ENCODE measurements around the gene NFRKB. TPM values are rescaled to one million over a fixed set of nuclear protein-coding genes. Genes with fewer than 3 reads are reported as not detected.
A peak's percentile ranks its signal among the peaks of the same experiment; 100 is the strongest.

The NFRKB gene
- total RNA-seq, result 10 to 100 TPM; 17.4 to 32.3 TPM
- polyA plus RNA-seq (ENCODE audit: insufficient read length in 2 of 2), result 10 to 100 TPM; 21.5 to 33.4 TPM
- long read RNA-seq, donor 1, result 0 reads
- long read RNA-seq, donor 2, result 0 reads
- long read RNA-seq, donor 3, result 0 reads
- long read RNA-seq, donor 4, result 0 reads

GRCh38 chr11:129895126-129896041, at the start of gene NFRKB:
Gene NFRKB (minus strand): TSS chr11:129895578. CDS start chr11:129892849, 2,729 bp downstream.
- Histone ChIP-seq H3K36me3 (ENCODE audit: control insufficient read depth, insufficient read depth, low read length) (no peaks in the 10 kb centered on the region), H3K9me3 (ENCODE audit: control insufficient read depth, insufficient read depth, low read length) (no peaks in the 10 kb centered on the region), H3K27ac (ENCODE audit: low read depth, low read length) (peak within 1 kb of the TSS; percentile 70), H3K27me3 (ENCODE audit: control insufficient read depth, insufficient read depth, low read length) (no peaks in the 10 kb centered on the region), H3K4me1 (ENCODE audit: control insufficient read depth, insufficient read depth, low read length) (peaks cover 7% of the 10 kb centered on the region), H3K4me3 (ENCODE audit: low read depth, low read length) (peak within 1 kb of the TSS; percentile 73)
- WGBS (ENCODE audit: insufficient coverage), result 2% methylated on average over 75 of the region's 77 CpGs
- DNase-seq (ENCODE audit: low read depth in 4 of 6, low spot score in 6 of 6), result peak; percentile 53 to 95 (median 79)

- Histone ChIP-seq H3K4me3 (ENCODE audit: low read depth, low read length) (no peak overlapping the region), H3K27ac (ENCODE audit: low read depth, low read length) (no peak overlapping the region), H3K9me3 (ENCODE audit: control insufficient read depth, insufficient read depth, low read length) (no peaks in the 10 kb centered on the region), H3K36me3 (ENCODE audit: control insufficient read depth, insufficient read depth, low read length) (peaks cover 23% of the 10 kb centered on the region), H3K4me1 (ENCODE audit: control insufficient read depth, insufficient read depth, low read length) (peaks cover 3% of the 10 kb centered on the region), H3K27me3 (ENCODE audit: control insufficient read depth, insufficient read depth, low read length) (no peaks in the 10 kb centered on the region)
- no peak for DNase-seq (ENCODE audit: low read depth in 4 of 6, low spot score in 6 of 6)
- WGBS (ENCODE audit: insufficient coverage), result 94% methylated on average over 15 of the region's 18 CpGs
Observed at GRCh38 chr11:129944696-129945095, 49.3 kb upstream of the NFRKB start.

- H3K4me1 ChIP-seq (ENCODE audit: control insufficient read depth, insufficient read depth, low read length), result no peaks in the 10 kb centered on the region
- H3K36me3 ChIP-seq (ENCODE audit: control insufficient read depth, insufficient read depth, low read length), result peaks cover 23% of the 10 kb centered on the region
- DNase-seq (ENCODE audit: low read depth in 4 of 6, low spot score in 6 of 6), result no peak
- no peak overlapping the region for H3K27ac ChIP-seq (ENCODE audit: low read depth, low read length)
- H3K9me3 ChIP-seq (ENCODE audit: control insufficient read depth, insufficient read depth, low read length), result no peaks in the 10 kb centered on the region
- H3K4me3 ChIP-seq (ENCODE audit: low read depth, low read length), result no peak overlapping the region
- H3K27me3 ChIP-seq (ENCODE audit: control insufficient read depth, insufficient read depth, low read length), result no peaks in the 10 kb centered on the region
Observed at GRCh38 chr11:129943036-129943435, 47.7 kb upstream of the NFRKB start.

- H3K4me3 ChIP-seq (ENCODE audit: low read depth, low read length), result no peak overlapping the region
- H3K27me3 ChIP-seq (ENCODE audit: control insufficient read depth, insufficient read depth, low read length), result no peaks in the 10 kb centered on the region
- no peaks in the 10 kb centered on the region for H3K9me3 ChIP-seq (ENCODE audit: control insufficient read depth, insufficient read depth, low read length)
- H3K36me3 ChIP-seq (ENCODE audit: control insufficient read depth, insufficient read depth, low read length), result no peaks in the 10 kb centered on the region
- 90% methylated on average over 3 of the region's 4 CpGs for WGBS (ENCODE audit: insufficient coverage)
- H3K4me1 ChIP-seq (ENCODE audit: control insufficient read depth, insufficient read depth, low read length), result no peaks in the 10 kb centered on the region
- no peak for DNase-seq (ENCODE audit: low read depth in 4 of 6, low spot score in 6 of 6)
- no peak overlapping the region for H3K27ac ChIP-seq (ENCODE audit: low read depth, low read length)
Observed at GRCh38 chr11:129939510-129939909, 44.1 kb upstream of the NFRKB start.

- 68% methylated on average over 4 of the region's 5 CpGs for WGBS (ENCODE audit: insufficient coverage)
- Histone ChIP-seq H3K4me1 (ENCODE audit: control insufficient read depth, insufficient read depth, low read length) (no peaks in the 10 kb centered on the region), H3K36me3 (ENCODE audit: control insufficient read depth, insufficient read depth, low read length) (no peaks in the 10 kb centered on the region), H3K27ac (ENCODE audit: low read depth, low read length) (no peak overlapping the region), H3K27me3 (ENCODE audit: control insufficient read depth, insufficient read depth, low read length) (no peaks in the 10 kb centered on the region), H3K4me3 (ENCODE audit: low read depth, low read length) (no peak overlapping the region), H3K9me3 (ENCODE audit: control insufficient read depth, insufficient read depth, low read length) (no peaks in the 10 kb centered on the region)
- DNase-seq (ENCODE audit: low read depth in 4 of 6, low spot score in 6 of 6), result no peak
Observed at GRCh38 chr11:129938764-129939163, 43.4 kb upstream of the NFRKB start.

GRCh38 chr11:129937592-129938238, 42.3 kb upstream of the NFRKB start:
- H3K9me3 ChIP-seq (ENCODE audit: control insufficient read depth, insufficient read depth, low read length), result no peaks in the 10 kb centered on the region

GRCh38 chr11:129935723-129936122, 40.3 kb upstream of the NFRKB start:
- DNase-seq (ENCODE audit: low read depth in 4 of 6, low spot score in 6 of 6), result no peak
- 70% methylated on average over 2 of the region's 3 CpGs for WGBS (ENCODE audit: insufficient coverage)
- Histone ChIP-seq H3K27me3 (ENCODE audit: control insufficient read depth, insufficient read depth, low read length) (no peaks in the 10 kb centered on the region), H3K4me1 (ENCODE audit: control insufficient read depth, insufficient read depth, low read length) (no peaks in the 10 kb centered on the region), H3K27ac (ENCODE audit: low read depth, low read length) (no peak overlapping the region), H3K4me3 (ENCODE audit: low read depth, low read length) (no peak overlapping the region), H3K9me3 (ENCODE audit: control insufficient read depth, insufficient read depth, low read length) (no peaks in the 10 kb centered on the region), H3K36me3 (ENCODE audit: control insufficient read depth, insufficient read depth, low read length) (peaks cover 9% of the 10 kb centered on the region)

More at GRCh38 chr11:129937592-129938238, 42.3 kb upstream of the NFRKB start:
- Histone ChIP-seq H3K4me1 (ENCODE audit: control insufficient read depth, insufficient read depth, low read length) (no peaks in the 10 kb centered on the region), H3K27ac (ENCODE audit: low read depth, low read length) (no peak overlapping the region), H3K36me3 (ENCODE audit: control insufficient read depth, insufficient read depth, low read length) (no peaks in the 10 kb centered on the region), H3K27me3 (ENCODE audit: control insufficient read depth, insufficient read depth, low read length) (no peaks in the 10 kb centered on the region), H3K4me3 (ENCODE audit: low read depth, low read length) (no peak overlapping the region)
- peak in 1 of 6 donors; percentile 87 for DNase-seq (ENCODE audit: low read depth in 4 of 6, low spot score in 6 of 6)
- WGBS (ENCODE audit: insufficient coverage), result 63% methylated on average over 2 of the region's 4 CpGs

GRCh38 chr11:129933891-129934290, 38.5 kb upstream of the NFRKB start:
- Histone ChIP-seq H3K36me3 (ENCODE audit: control insufficient read depth, insufficient read depth, low read length) (peaks cover 10% of the 10 kb centered on the region), H3K4me3 (ENCODE audit: low read depth, low read length) (no peak overlapping the region), H3K4me1 (ENCODE audit: control insufficient read depth, insufficient read depth, low read length) (no peaks in the 10 kb centered on the region), H3K27ac (ENCODE audit: low read depth, low read length) (no peak overlapping the region), H3K9me3 (ENCODE audit: control insufficient read depth, insufficient read depth, low read length) (no peaks in the 10 kb centered on the region), H3K27me3 (ENCODE audit: control insufficient read depth, insufficient read depth, low read length) (no peaks in the 10 kb centered on the region)
- 88% methylated on average over 8 of the region's 9 CpGs for WGBS (ENCODE audit: insufficient coverage)
- peak in 1 of 6 donors; percentile 73 for DNase-seq (ENCODE audit: low read depth in 4 of 6, low spot score in 6 of 6)

- DNase-seq (ENCODE audit: low read depth in 4 of 6, low spot score in 6 of 6), result no peak
- Histone ChIP-seq H3K4me1 (ENCODE audit: control insufficient read depth, insufficient read depth, low read length) (no peaks in the 10 kb centered on the region), H3K27ac (ENCODE audit: low read depth, low read length) (no peak overlapping the region), H3K4me3 (ENCODE audit: low read depth, low read length) (no peak overlapping the region), H3K9me3 (ENCODE audit: control insufficient read depth, insufficient read depth, low read length) (no peaks in the 10 kb centered on the region), H3K36me3 (ENCODE audit: control insufficient read depth, insufficient read depth, low read length) (peaks cover 13% of the 10 kb centered on the region), H3K27me3 (ENCODE audit: control insufficient read depth, insufficient read depth, low read length) (no peaks in the 10 kb centered on the region)
- WGBS (ENCODE audit: insufficient coverage), result 100% methylated on average over 1 of the region's 1 CpG
Observed at GRCh38 chr11:129933262-129933661, 37.9 kb upstream of the NFRKB start.

All from spinal cord (tissue), 10 donors.